HepG2 (cell line): Measurements from ENCODE around the gene NOC2L. TPM values are rescaled to one million over a fixed set of nuclear protein-coding genes. Genes with fewer than 3 reads are reported as not detected.

Experiments
- ATAC-seq: fragments of 200-7000 bp; cut with Tn5 transposase; 3 replicates; pipeline ENCODE4 v1.9.1; 2020; ENCODE audit warnings: mild to moderate bottlenecking, moderate library complexity
- BruUV-seq: library from RNA; stranded (reverse); fragments of 400-500 nt; replicated peaks from 2 replicates; lab custom pipeline; 2021; lab: Mats Ljungman, UMichigan
- CTCF ChIA-PET: fragments of 300-600 bp; formaldehyde crosslinking; extraction: SDS; loops from one replicate; lab custom pipeline; 2021; ENCODE audit warnings: low total read pairs, inconsistent platforms, low intra/inter-chr PET ratio; lab: Yijun Ruan, JAX
- POLR2A ChIA-PET: fragments of 350-600 bp; sonication (Branson Sonifier 250); formaldehyde crosslinking; loops from one replicate; lab custom pipeline; 2020; ENCODE audit warnings: antibody characterized with exemption, inconsistent platforms; lab: Yijun Ruan, JAX
- DNase-seq: peaks from one replicate; pipeline ENCODE4 v3.0.0-alpha.2; 2015; ENCODE audit warnings: low spot score
- FAIRE-seq: peaks from 3 replicates; lab custom pipeline; 2011; peaks lifted over from hg19 to GRCh38; lab: Jason Lieb, UNC
- H2AFZ ChIP-seq: one replicate; pipeline ENCODE4 v1.6.1; 2011; ENCODE audit warnings: low read length, inconsistent platforms
- H3K27ac ChIP-seq: fragments of 300-600 bp; 3 replicates; pipeline ENCODE4 v1.8.0; 2011; ENCODE audit warnings: mixed run types, mild to moderate bottlenecking, mixed read lengths, low read length, inconsistent platforms; ENCODE audit not compliant: insufficient read depth; ENCODE audit errors: extremely low read length
- H3K27me3 ChIP-seq, 2 experiments: fragments of 200-600 bp in 1 of 2; 2 replicates in 1 of 2; 3 replicates in 1 of 2; pipeline versions ENCODE4 v1.6.0 to v1.8.0; 2011; ENCODE audit warnings: low read length in 2 of 2, mild to moderate bottlenecking in 2 of 2, moderate library complexity in 2 of 2, inconsistent platforms in 1 of 2; ENCODE audit not compliant: insufficient read depth in 2 of 2, control insufficient read depth in 1 of 2
- H3K36me3 ChIP-seq, 2 experiments: fragments of 200-600 bp in 1 of 2; replicated peaks in 1 of 2; 2 replicates in 1 of 2; 3 replicates in 1 of 2; pipeline versions ENCODE4 v1.5.1 to v1.8.0; 2011; ENCODE audit warnings: low read length in 2 of 2, inconsistent platforms in 1 of 2; ENCODE audit not compliant: insufficient read depth in 2 of 2, control insufficient read depth in 1 of 2
- H3K4me1 ChIP-seq: 2 replicates; pipeline ENCODE4 v1.5.1; 2012; ENCODE audit warnings: low read length, inconsistent platforms; ENCODE audit not compliant: insufficient read depth
- H3K4me2 ChIP-seq: 2 replicates; pipeline ENCODE4 v1.6.0; 2011; ENCODE audit warnings: low read depth, low read length, inconsistent platforms
- H3K4me3 ChIP-seq, 3 experiments: fragments of 200-600 bp in 1 of 3; sonication (generic), shearing (Covaris generic) in 1 of 3; replicated peaks in 1 of 3; 2 replicates each; pipeline ENCODE4 v1.5.1; 2011 to 2016; ENCODE audit warnings: low read length in 3 of 3, inconsistent platforms in 2 of 3, low read depth in 2 of 3, mild to moderate bottlenecking in 2 of 3, control low read depth in 1 of 3, mixed read lengths in 1 of 3; ENCODE audit not compliant: insufficient read depth in 1 of 3
- H3K79me2 ChIP-seq: one replicate; pipeline ENCODE4 v1.6.1; 2011; ENCODE audit warnings: low read length, inconsistent platforms; ENCODE audit not compliant: insufficient read depth
- H3K9ac ChIP-seq: 2 replicates; pipeline ENCODE4 v1.6.0; 2011; ENCODE audit warnings: mild to moderate bottlenecking, low read depth, low read length, inconsistent platforms; ENCODE audit not compliant: insufficient read depth
- H3K9me3 ChIP-seq: 2 replicates; pipeline ENCODE4 v1.5.1; 2012; ENCODE audit warnings: mild to moderate bottlenecking, low read length
- H4K20me1 ChIP-seq: 2 replicates; pipeline ENCODE4 v1.6.0; 2011; ENCODE audit warnings: inconsistent platforms, mild to moderate bottlenecking, low read length, moderate library complexity; ENCODE audit not compliant: insufficient read depth
- AHR ChIP-seq: IDR thresholded peaks from 2 replicates; pipeline ENCODE4 v1.6.1; 2018; ENCODE audit warnings: missing genetic modification reagents, missing compliant biosample characterization
- GPN1 ChIP-seq: sonication (generic); formaldehyde crosslinking; IDR thresholded peaks from 2 replicates; pipeline ENCODE4 v1.5.1; 2020; ENCODE audit warnings: missing genetic modification reagents, borderline replicate concordance
- MLXIP ChIP-seq: sonication (generic); formaldehyde crosslinking; IDR thresholded peaks from 2 replicates; pipeline ENCODE4 v1.9.0; 2021; ENCODE audit warnings: missing genetic modification reagents, borderline replicate concordance
- NFIB ChIP-seq: sonication (generic); formaldehyde crosslinking; IDR thresholded peaks from 2 replicates; pipeline ENCODE4 v1.9.0; 2021; ENCODE audit warnings: missing genetic modification reagents, mild to moderate bottlenecking, borderline replicate concordance
- NFRKB ChIP-seq: fragments of 450-650 bp; IDR thresholded peaks from 2 replicates; pipeline ENCODE4 v1.6.1; 2017
- PAF1 ChIP-seq: IDR thresholded peaks from 2 replicates; pipeline ENCODE4 v1.6.1; 2016; ENCODE audit warnings: missing genetic modification reagents, missing compliant biosample characterization
- PCBP2 ChIP-seq: fragments of 200-400 bp; formaldehyde crosslinking; optimal IDR thresholded peaks from 2 replicates; pipeline ENCODE3; 2018; ENCODE audit warnings: low read length, low read depth; ENCODE audit not compliant: poor library complexity, severe bottlenecking
- SCMH1 ChIP-seq: sonication (generic); formaldehyde crosslinking; IDR thresholded peaks from 2 replicates; pipeline ENCODE4 v1.9.0; 2021; ENCODE audit warnings: missing genetic modification reagents, mild to moderate bottlenecking, borderline replicate concordance
- THAP11 ChIP-seq: IDR thresholded peaks from 2 replicates; pipeline ENCODE4 v1.6.1; 2016; ENCODE audit warnings: missing biosample characterization, missing genetic modification reagents
- THRA ChIP-seq: sonication (generic); formaldehyde crosslinking; IDR thresholded peaks from 2 replicates; pipeline ENCODE4 v1.4.0; 2020; ENCODE audit warnings: missing genetic modification reagents, borderline replicate concordance
- ZFP90 ChIP-seq: sonication (generic); formaldehyde crosslinking; IDR thresholded peaks from 2 replicates; pipeline ENCODE4 v1.8.0; 2022; ENCODE audit warnings: missing genetic modification reagents, mild to moderate bottlenecking, inconsistent platforms, borderline replicate concordance
- ZNF776 ChIP-seq: sonication (generic); formaldehyde crosslinking; IDR thresholded peaks from 2 replicates; pipeline ENCODE4 v1.4.0; 2020; ENCODE audit warnings: mild to moderate bottlenecking, missing genetic modification reagents
- ZSCAN29 ChIP-seq: sonication (generic); formaldehyde crosslinking; conservative IDR thresholded peaks from 2 replicates; pipeline ENCODE4 v1.4.0; 2020; ENCODE audit warnings: mild to moderate bottlenecking, missing genetic modification reagents
- WGBS: methylation state at CpG from one replicate; pipeline ENCODE4 v1.1.6; 2017; ENCODE audit warnings: low lambda C conversion rate; 5-methylcytosine and 5-hydroxymethylcytosine counted together
- in situ Hi-C: cut with HindIII; loops from 2 replicates; pipeline ENCODE4 v1.10.0; 2017; ENCODE audit warnings: low pct_unique_long_range_greater_than_20kb; ENCODE audit not compliant: extremely low pct_ligation_motif_present
- intact Hi-C: fragments of 100-400 bp; cut with micrococcal nuclease; formaldehyde crosslinking; loops from one replicate; pipeline ENCODE4 v1.10.0; 2022; ENCODE audit not compliant: unreplicated experiment
- polyA plus RNA-seq, 8 experiments: library from polyadenylated mRNA; depleted of rRNA in 3 of 8; stranded (reverse) in 7 of 8; unstranded in 1 of 8; fragments of >200 nt; fragmentation: Illumina TruSeq in 4 of 8; extraction: Trizol in 4 of 8; gene quantifications; 2 replicates each; pipeline versions ENCODE4 v1.2.1 to v1.2.3, GENCODE V29; 2011 to 2016; ENCODE audit warnings: low read depth in 4 of 8, missing spikeins in 1 of 8, mixed read lengths in 1 of 8; ENCODE audit not compliant: insufficient read depth in 1 of 8
- total RNA-seq, 5 experiments: library from RNA; depleted of rRNA; stranded (reverse); fragments of >200 nt; fragmentation: Illumina TruSeq; extraction: Trizol; gene quantifications; 2 replicates each; pipeline ENCODE4 v1.2.3, GENCODE V29; 2016; ENCODE audit warnings: low read depth in 1 of 5

The NOC2L gene
- total and polyA plus RNA-seq, 2 of the 13 experiments (the other 11 are each of a cell fraction or from before 2014, with no cell fraction given) = 32.0 to 103 TPM

GRCh38 chr1:938088-938683, 20.9 kb downstream of the NOC2L start (continued):
- 0 out of 2 replicates have a peak, but pooled peaks have one; percentile 37 for TF ChIP-seq ZNF776

GRCh38 chr1:937521-937920, 21.5 kb downstream of the NOC2L start:
- no peaks in the 10 kb centered on the region for H4K20me1 ChIP-seq
- TF ChIP-seq NFRKB (no peak), THRA (CRISPR knock-in tag) (no peak), AHR (no peak), PCBP2 (no peak), SCMH1 (CRISPR knock-in tag) (no peak), GPN1 (CRISPR knock-in tag) (no peak), THAP11 (CRISPR knock-in tag) (no peak), MLXIP (CRISPR knock-in tag) (no peak), ZSCAN29 (no peak), PAF1 (CRISPR knock-in tag) (no peak), NFIB (CRISPR knock-in tag) (no peak), ZFP90 (CRISPR knock-in tag) (no peak)
- TF ChIP-seq, all 625 proteins: peak for 0
- in situ Hi-C loops = no loop called here
- H2AFZ ChIP-seq = no peak overlapping the region
- intact Hi-C loops = no loop called here
- no peak overlapping the region for H3K4me3 ChIP-seq
- no peaks in the 10 kb centered on the region for H3K9me3 ChIP-seq
- H3K27me3 ChIP-seq = peaks cover 30 to 73% of the 10 kb centered on the region in 2 experiments
- FAIRE-seq (no peak), ATAC-seq (no peak), DNase-seq (no peak)
- H3K4me2 ChIP-seq = no peak overlapping the region
- BruUV-seq = no TSS peak
- H3K36me3 ChIP-seq = no peaks in the 10 kb centered on the region
- H3K4me1 ChIP-seq = peaks cover 32% of the 10 kb centered on the region
- no peak overlapping the region for H3K27ac ChIP-seq
- H3K9ac ChIP-seq = no peak overlapping the region
- WGBS = 55% methylated on average over 5 of the region's 16 CpGs
- POLR2A ChIA-PET = interaction anchor here (1.3 kb wide), 1 partner anchor 33 kb away, joined by 4 read pairs; no protein-coding TSS in a partner anchor
- CTCF ChIA-PET = interaction anchor here (1.1 to 1.2 kb wide), 3 partner anchors 25 to 67 kb away, joined by 3 to 4 read pairs (median 3); no protein-coding TSS in a partner anchor
- no peaks in the 10 kb centered on the region for H3K79me2 ChIP-seq
